ENCODE measurements around the gene ZNF41.

- no peak for TF ChIP-seq CTCF (IDR thresholded peaks at IDR 0.05)
- no peak for TF ChIP-seq POLR2A (IDR thresholded peaks at IDR 0.05)
These were observed 20.1 kb upstream of the ZNF41 start for GRCh38 chrX:47503151-47503550.

Measured in vagina (tissue), 2 donors.